ENCODE measurements around the gene HOXD1. TPM values are rescaled to one million over a fixed set of nuclear protein-coding genes. Genes with fewer than 3 reads are reported as not detected.
A peak's percentile ranks its signal among the peaks of the same experiment; 100 is the strongest.

HOXD1 gene
- total RNA-seq, 2 experiments from 2014 or later: not detected

DNA sequence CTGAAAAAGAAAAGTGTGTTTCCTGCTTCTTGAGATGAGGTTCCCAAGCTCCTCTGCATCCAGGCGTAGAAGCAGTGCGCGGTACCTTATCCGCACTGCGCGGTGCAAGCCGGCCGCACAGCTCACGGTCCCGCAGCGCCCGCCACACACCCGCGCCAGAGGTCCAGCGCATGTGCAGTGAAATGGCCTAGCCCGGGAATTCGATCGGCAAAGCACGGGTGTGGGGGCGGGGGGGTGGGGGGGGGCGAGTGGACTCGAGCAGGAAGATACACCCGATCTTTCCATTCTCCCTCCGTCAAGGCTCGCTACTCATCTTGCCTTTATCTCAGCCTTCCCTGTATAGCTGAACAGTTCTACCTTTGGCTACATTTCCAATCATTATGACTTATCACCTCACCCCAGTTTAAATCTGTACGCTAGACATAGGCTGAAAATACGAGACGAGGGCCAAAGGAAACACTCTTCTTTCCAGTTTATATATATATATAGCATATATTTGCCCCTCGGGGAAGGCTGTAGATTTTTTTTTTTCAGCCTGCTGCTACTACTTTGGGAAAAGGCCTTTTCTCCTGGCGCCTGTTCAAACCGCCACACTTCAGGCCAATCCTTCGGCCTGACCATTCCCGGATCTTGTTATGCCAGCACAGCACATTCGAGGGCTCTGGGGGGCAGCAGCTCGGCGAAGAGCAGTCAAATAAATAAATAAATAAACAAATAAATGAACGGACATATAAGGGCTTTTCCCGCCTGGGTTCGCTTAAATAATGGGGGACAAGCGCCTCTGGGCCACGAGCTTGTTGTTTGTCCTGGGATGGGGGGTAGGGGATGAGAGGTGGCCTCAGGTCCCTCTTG lies 48.6 kb upstream of the HOXD1 start:
- TF ChIP-seq EZH2phosphoT487 (IDR thresholded peaks at IDR 0.05; ENCODE audit: borderline replicate concordance, low read depth, low read length) (no peak), CTCF (conservative IDR thresholded peaks at IDR 0.05; ENCODE audit: low read length) (no peak)
- POLR2A ChIA-PET: interaction anchor here (1.0 kb wide), 1 partner anchor 315 kb away, joined by 3 read pairs; no protein-coding TSS in a partner anchor
- no TSS peak for BruUV-seq (replicated peaks)
- H3K4me3 ChIP-seq (ENCODE audit: low read depth, low read length, poor library complexity, severe bottlenecking): no peak overlapping the region
- peak overlapping the region; percentile 67; the same call in 1 of the 2 replicates for H3K4me2 ChIP-seq (ENCODE audit: low read length)
- intact Hi-C loops (cut with micrococcal nuclease; ENCODE audit: unreplicated experiment): loop anchor here (1.0 kb wide), 2 partner anchors 315 to 512 kb away; no protein-coding TSS in a partner anchor
- H3K9me3 ChIP-seq (ENCODE audit: low read length): no peaks in the 10 kb centered on the region
- no peaks in the 10 kb centered on the region for H3K79me2 ChIP-seq (ENCODE audit: insufficient read depth, low read depth, low read length)
- H3K9me2 ChIP-seq (ENCODE audit: insufficient read depth, low read length): no peaks in the 10 kb centered on the region
- H2AFZ ChIP-seq (ENCODE audit: low read length): no peak overlapping the region
- no peaks in the 10 kb centered on the region for H3K36me3 ChIP-seq (ENCODE audit: insufficient read depth, low read length)
- H4K20me1 ChIP-seq (ENCODE audit: insufficient read depth, low read length): no peaks in the 10 kb centered on the region
- H3K4me1 ChIP-seq (ENCODE audit: insufficient read depth, low read length, poor library complexity, severe bottlenecking): peaks cover 3% of the 10 kb centered on the region
- DNase-seq (ENCODE audit: low spot score): no peak
- CTCF ChIA-PET (ENCODE audit: unreplicated experiment): interaction anchor here (0.6 to 0.7 kb wide), 5 partner anchors 45 to 374 kb away, joined by 3 to 14 read pairs (median 3); no protein-coding TSS in a partner anchor
- H3K27ac ChIP-seq (ENCODE audit: low read depth, low read length, poor library complexity, severe bottlenecking): no peak overlapping the region

GRCh38 chr2:176140513-176141317 lies 47.8 kb upstream of the HOXD1 start:
- no peak for TF ChIP-seq EZH2phosphoT487 (IDR thresholded peaks at IDR 0.05; ENCODE audit: borderline replicate concordance, low read depth, low read length)
- TF ChIP-seq CTCF (conservative IDR thresholded peaks at IDR 0.05; ENCODE audit: low read length): peak; percentile 80
- ChIA-PET POLR2A (interaction anchor here (0.6 to 1.0 kb wide), 2 partner anchors 314 to 321 kb away, joined by 3 read pairs; no protein-coding TSS in a partner anchor), CTCF (ENCODE audit: unreplicated experiment) (interaction anchor here (0.6 to 0.9 kb wide), 5 partner anchors 46 to 373 kb away, joined by 3 to 14 read pairs (median 3); no protein-coding TSS in a partner anchor)
- DNase-seq (ENCODE audit: low spot score): peak; percentile 68
- no peaks in the 10 kb centered on the region for H3K9me3 ChIP-seq (ENCODE audit: low read length)
- peak overlapping the region; percentile 8; the same call in 1 of the 2 replicates for H2AFZ ChIP-seq (ENCODE audit: low read length)
- peak overlapping the region; percentile 67; the same call in 1 of the 2 replicates for H3K4me2 ChIP-seq (ENCODE audit: low read length)
- intact Hi-C loops (cut with micrococcal nuclease; ENCODE audit: unreplicated experiment): loop anchor here (1.0 kb wide), 2 partner anchors 315 to 512 kb away; no protein-coding TSS in a partner anchor
- peaks cover 3% of the 10 kb centered on the region for H3K4me1 ChIP-seq (ENCODE audit: insufficient read depth, low read length, poor library complexity, severe bottlenecking)
- no peaks in the 10 kb centered on the region for H3K9me2 ChIP-seq (ENCODE audit: insufficient read depth, low read length)
- no peaks in the 10 kb centered on the region for H3K36me3 ChIP-seq (ENCODE audit: insufficient read depth, low read length)
- no peaks in the 10 kb centered on the region for H4K20me1 ChIP-seq (ENCODE audit: insufficient read depth, low read length)
- no peaks in the 10 kb centered on the region for H3K79me2 ChIP-seq (ENCODE audit: insufficient read depth, low read depth, low read length)
- H3K4me3 ChIP-seq (ENCODE audit: low read depth, low read length, poor library complexity, severe bottlenecking): peak overlapping the region; percentile 57
- H3K27ac ChIP-seq (ENCODE audit: low read depth, low read length, poor library complexity, severe bottlenecking): no peak overlapping the region
- no TSS peak for BruUV-seq (replicated peaks)
